K562 (cell line): ENCODE data around the gene ZNF785. TPM values are rescaled to one million over a fixed set of nuclear protein-coding genes. Genes with fewer than 3 reads are reported as not detected.
A peak's percentile ranks its signal among the peaks of the same experiment; 100 is the strongest.

Experiments used
- ATF1 ChIP-seq, 2 experiments: fragments of 450-650 bp in 1 of 2; IDR thresholded peaks; 2 replicates each; pipeline ENCODE4 v1.6.1; 2016; ENCODE audit warnings: missing compliant biosample characterization in 1 of 2, missing genetic modification characterization in 1 of 2
- ATF6 ChIP-seq: sonication (generic); formaldehyde crosslinking; IDR thresholded peaks from 2 replicates; pipeline ENCODE4 v1.4.0; 2020; ENCODE audit warnings: mild to moderate bottlenecking, missing genetic modification reagents
- CREB1 ChIP-seq, 2 experiments: sonication (generic) in 1 of 2; formaldehyde crosslinking in 1 of 2; IDR thresholded peaks; 2 replicates each; pipeline versions ENCODE4 v1.6.1 to v1.8.0; 2012 to 2022; ENCODE audit warnings: inconsistent platforms in 1 of 2, mild to moderate bottlenecking in 1 of 2, missing genetic modification reagents in 1 of 2, moderate library complexity in 1 of 2
- CREB3L1 ChIP-seq: fragments of 450-650 bp; IDR thresholded peaks from 2 replicates; pipeline ENCODE4 v1.6.1; 2014; ENCODE audit warnings: low read depth, mild to moderate bottlenecking, moderate library complexity, borderline replicate concordance
- ELK3 ChIP-seq: fragments of 450-650 bp; formaldehyde crosslinking; IDR thresholded peaks from 2 replicates; pipeline ENCODE4 v1.4.0; 2020; ENCODE audit warnings: mild to moderate bottlenecking
- EP400 ChIP-seq: fragments of 450-650 bp; IDR thresholded peaks from 2 replicates; pipeline ENCODE4 v1.6.1; 2017; ENCODE audit warnings: antibody characterized with exemption, mild to moderate bottlenecking, moderate library complexity
- ETV5 ChIP-seq: sonication (generic); formaldehyde crosslinking; IDR thresholded peaks from 2 replicates; pipeline ENCODE4 v1.4.0; 2020; ENCODE audit warnings: low read depth, mild to moderate bottlenecking, missing genetic modification reagents
- LCOR ChIP-seq: sonication (generic); formaldehyde crosslinking; IDR thresholded peaks from 2 replicates; pipeline ENCODE4 v1.8.0; 2022; ENCODE audit warnings: mild to moderate bottlenecking, missing genetic modification reagents
- NCOA2 ChIP-seq, 2 experiments: fragments of 450-650 bp; IDR thresholded peaks; 2 replicates each; pipeline ENCODE4 v1.6.1; 2018; ENCODE audit warnings: mild to moderate bottlenecking in 2 of 2, moderate library complexity in 1 of 2; ENCODE audit not compliant: partially characterized antibody in 2 of 2
- NONO ChIP-seq, 2 experiments: fragments of 200-400 bp in 1 of 2; fragments of 450-650 bp in 1 of 2; formaldehyde crosslinking in 1 of 2; IDR thresholded peaks; 2 replicates each; pipeline ENCODE4 v1.6.1; 2017; ENCODE audit warnings: low read depth in 2 of 2, mild to moderate bottlenecking in 2 of 2, moderate library complexity in 2 of 2, low read length in 1 of 2
- U2AF2 ChIP-seq: fragments of 200-400 bp; formaldehyde crosslinking; optimal IDR thresholded peaks from 2 replicates; pipeline ENCODE3; 2017; ENCODE audit warnings: low read depth, mild to moderate bottlenecking, low read length
- ZBTB43 ChIP-seq: sonication (generic); formaldehyde crosslinking; IDR thresholded peaks from 2 replicates; pipeline ENCODE4 v1.8.0; 2023; ENCODE audit warnings: mild to moderate bottlenecking, missing genetic modification reagents
- ZBTB8A ChIP-seq: fragments of 450-650 bp; IDR thresholded peaks from 2 replicates; pipeline ENCODE4 v1.6.1; 2018; ENCODE audit warnings: mild to moderate bottlenecking, moderate library complexity; ENCODE audit not compliant: partially characterized antibody
- ZMIZ1 ChIP-seq, 2 experiments: fragments of 150-350 bp in 1 of 2; IDR thresholded peaks; 2 replicates each; pipeline ENCODE4 v1.6.1; 2012 to 2016; ENCODE audit warnings: low read depth in 2 of 2, low read length in 2 of 2, mild to moderate bottlenecking in 1 of 2, moderate library complexity in 1 of 2
- ZNF444 ChIP-seq: fragments of 250-450 bp; sonication (Bioruptor Pico); IDR thresholded peaks from 2 replicates; pipeline ENCODE4 v1.4.0; 2020; ENCODE audit warnings: mild to moderate bottlenecking, moderate library complexity
- ZNF589 ChIP-seq: fragments of 200-800 bp; sonication (Bioruptor generic); IDR thresholded peaks from 2 replicates; pipeline ENCODE4 v1.6.1; 2016; ENCODE audit warnings: low read depth, missing genetic modification characterization, missing compliant biosample characterization
- polyA plus RNA-seq, 8 experiments: library from polyadenylated mRNA; depleted of rRNA in 4 of 8; stranded (reverse) in 5 of 8; unstranded in 3 of 8; fragments of >200 nt; fragmentation: Nextera tagmentation in 2 of 8; fragmentation: Illumina TruSeq in 1 of 8; extraction: Ambion mirVana in 2 of 8; extraction: Trizol in 1 of 8; gene quantifications; 2 replicates each; pipeline versions ENCODE4 v1.2.1 to v1.2.3, GENCODE V29; 2011 to 2014; ENCODE audit warnings: inconsistent platforms in 1 of 8, missing spikeins in 1 of 8
- total RNA-seq, 7 experiments: library from RNA; depleted of rRNA in 6 of 7; stranded (reverse); fragments of >200 nt in 6 of 7; fragmentation: Illumina TruSeq in 2 of 7; extraction: Trizol in 2 of 7; gene quantifications; 2 replicates each; pipeline versions ENCODE4 v1.2.1 to v1.2.3, GENCODE V29; 2011 to 2021; ENCODE audit warnings: low replicate concordance in 1 of 7

The ZNF785 gene
- total and polyA plus RNA-seq, 9 of the 15 experiments (the other 6 are each of a cell fraction or from before 2014, with no cell fraction given), result 0.64 to 11.0 (median 6.4) TPM

- TF ChIP-seq ZBTB43 (CRISPR knock-in tag) (peak; percentile 80; the same call in 1 of the 2 replicates), LCOR (CRISPR knock-in tag) (peak; percentile 96), EP400 (no peak), ZNF444 (CRISPR knock-in tag) (no peak), ELK3 (CRISPR knock-in tag) (no peak), ETV5 (CRISPR knock-in tag) (no peak), NONO (IDR thresholded peaks at IDR 0.05; ENCODE audit: low read depth in 2 of 2, low read length in 1 of 2) (no peak), CREB3L1 (no peak), ZBTB8A (no peak), ZNF589 (CRISPR knock-in tag) (no peak), ATF1 (CRISPR knock-in tag; IDR thresholded peaks at IDR 0.05) (no peak), ATF1 (tag; IDR thresholded peaks at IDR 0.05) (no peak; the same call in 1 of the 2 replicates), NCOA2 (IDR thresholded peaks at IDR 0.05; ENCODE audit: partially characterized antibody in 2 of 2) (no peak), CREB1 (IDR thresholded peaks at IDR 0.05) (no peak), CREB1 (CRISPR knock-in tag; IDR thresholded peaks at IDR 0.05) (0 out of 2 replicates have a peak, but pooled peaks have one; percentile 34), U2AF2 (no peak), ATF6 (no peak), ZMIZ1 (IDR thresholded peaks at IDR 0.05; ENCODE audit: low read depth in 2 of 2, low read length in 2 of 2) (no peak)
Measured at GRCh38 chr16:30558789-30559377, 26.6 kb downstream of the ZNF785 start (continued).
